Measurements from ENCODE around the gene DYRK1B. TPM values are rescaled to one million over a fixed set of nuclear protein-coding genes. Genes with fewer than 3 reads are reported as not detected.

The DYRK1B gene
- total RNA-seq, 2 experiments from 2014 or later = 5.4 to 7.0 TPM

GRCh38 chr19:39828654-39829032, 5.3 kb downstream of the DYRK1B start:
- no peaks in the 10 kb centered on the region for H3K9me3 Mint-ChIP-seq
- TF ChIP-seq, protein P1, sequence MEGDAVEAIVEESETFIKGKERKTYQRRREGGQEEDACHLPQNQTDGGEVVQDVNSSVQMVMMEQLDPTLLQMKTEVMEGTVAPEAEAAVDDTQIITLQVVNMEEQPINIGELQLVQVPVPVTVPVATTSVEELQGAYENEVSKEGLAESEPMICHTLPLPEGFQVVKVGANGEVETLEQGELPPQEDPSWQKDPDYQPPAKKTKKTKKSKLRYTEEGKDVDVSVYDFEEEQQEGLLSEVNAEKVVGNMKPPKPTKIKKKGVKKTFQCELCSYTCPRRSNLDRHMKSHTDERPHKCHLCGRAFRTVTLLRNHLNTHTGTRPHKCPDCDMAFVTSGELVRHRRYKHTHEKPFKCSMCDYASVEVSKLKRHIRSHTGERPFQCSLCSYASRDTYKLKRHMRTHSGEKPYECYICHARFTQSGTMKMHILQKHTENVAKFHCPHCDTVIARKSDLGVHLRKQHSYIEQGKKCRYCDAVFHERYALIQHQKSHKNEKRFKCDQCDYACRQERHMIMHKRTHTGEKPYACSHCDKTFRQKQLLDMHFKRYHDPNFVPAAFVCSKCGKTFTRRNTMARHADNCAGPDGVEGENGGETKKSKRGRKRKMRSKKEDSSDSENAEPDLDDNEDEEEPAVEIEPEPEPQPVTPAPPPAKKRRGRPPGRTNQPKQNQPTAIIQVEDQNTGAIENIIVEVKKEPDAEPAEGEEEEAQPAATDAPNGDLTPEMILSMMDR (IDR thresholded peaks at IDR 0.05) = no peak
- H3K4me3 Mint-ChIP-seq = peak overlapping the region; percentile 25
- intact Hi-C loops (cut with micrococcal nuclease) = no loop called here
- POLR2A ChIA-PET = interaction anchor here (0.6 to 1.0 kb wide), 2 partner anchors 59 to 240 kb away, joined by 3 read pairs; no protein-coding TSS in a partner anchor
- H3K36me3 Mint-ChIP-seq (ENCODE audit: low read depth) = peaks cover 48% of the 10 kb centered on the region
- peaks cover 22% of the 10 kb centered on the region for H3K4me1 Mint-ChIP-seq (ENCODE audit: low read depth)
- H3K27me3 Mint-ChIP-seq = no peaks in the 10 kb centered on the region
- ATAC-seq (no peak), DNase-seq (no peak)
- CTCF ChIA-PET = interaction anchor here (4.7 kb wide), 1 partner anchor 15 kb away, joined by 30 read pairs; no protein-coding TSS in a partner anchor
- peak overlapping the region; percentile 78 for H3K27ac Mint-ChIP-seq

- Mint-ChIP-seq H3K4me1 (ENCODE audit: low read depth) (peaks cover 22% of the 10 kb centered on the region), H3K36me3 (ENCODE audit: low read depth) (peaks cover 48% of the 10 kb centered on the region), H3K27ac (peak overlapping the region; percentile 78), H3K27me3 (no peaks in the 10 kb centered on the region), H3K4me3 (peak overlapping the region; percentile 25), H3K9me3 (no peaks in the 10 kb centered on the region)
- ATAC-seq = no peak
- DNase-seq = no peak
- CTCF ChIA-PET = interaction anchor here (4.7 kb wide), 1 partner anchor 15 kb away, joined by 30 read pairs; no protein-coding TSS in a partner anchor
- intact Hi-C loops (cut with micrococcal nuclease) = no loop called here
- POLR2A ChIA-PET = interaction anchor here (0.6 to 1.0 kb wide), 2 partner anchors 59 to 240 kb away, joined by 3 read pairs; no protein-coding TSS in a partner anchor
- TF ChIP-seq, protein P1 (IDR thresholded peaks at IDR 0.05) = no peak
Observed at GRCh38 chr19:39828015-39828653, 5.8 kb downstream of the DYRK1B start.

- no peak overlapping the region for H3K4me3 Mint-ChIP-seq
- no peak for DNase-seq
- TF ChIP-seq, protein P1 (IDR thresholded peaks at IDR 0.05) = no peak
- intact Hi-C loops (cut with micrococcal nuclease) = no loop called here
- peaks cover 14% of the 10 kb centered on the region for H3K4me1 Mint-ChIP-seq (ENCODE audit: low read depth)
- no peaks in the 10 kb centered on the region for H3K9me3 Mint-ChIP-seq
- no peaks in the 10 kb centered on the region for H3K27me3 Mint-ChIP-seq
- no peak overlapping the region for H3K27ac Mint-ChIP-seq
- CTCF ChIA-PET = interaction anchor here (4.7 kb wide), 1 partner anchor 16 kb away, joined by 30 read pairs; no protein-coding TSS in a partner anchor
- peaks cover 40% of the 10 kb centered on the region for H3K36me3 Mint-ChIP-seq (ENCODE audit: low read depth)
- no peak for ATAC-seq
- POLR2A ChIA-PET = no interaction called here
Observed at GRCh38 chr19:39827216-39827615, 6.7 kb downstream of the DYRK1B start.

DNA sequence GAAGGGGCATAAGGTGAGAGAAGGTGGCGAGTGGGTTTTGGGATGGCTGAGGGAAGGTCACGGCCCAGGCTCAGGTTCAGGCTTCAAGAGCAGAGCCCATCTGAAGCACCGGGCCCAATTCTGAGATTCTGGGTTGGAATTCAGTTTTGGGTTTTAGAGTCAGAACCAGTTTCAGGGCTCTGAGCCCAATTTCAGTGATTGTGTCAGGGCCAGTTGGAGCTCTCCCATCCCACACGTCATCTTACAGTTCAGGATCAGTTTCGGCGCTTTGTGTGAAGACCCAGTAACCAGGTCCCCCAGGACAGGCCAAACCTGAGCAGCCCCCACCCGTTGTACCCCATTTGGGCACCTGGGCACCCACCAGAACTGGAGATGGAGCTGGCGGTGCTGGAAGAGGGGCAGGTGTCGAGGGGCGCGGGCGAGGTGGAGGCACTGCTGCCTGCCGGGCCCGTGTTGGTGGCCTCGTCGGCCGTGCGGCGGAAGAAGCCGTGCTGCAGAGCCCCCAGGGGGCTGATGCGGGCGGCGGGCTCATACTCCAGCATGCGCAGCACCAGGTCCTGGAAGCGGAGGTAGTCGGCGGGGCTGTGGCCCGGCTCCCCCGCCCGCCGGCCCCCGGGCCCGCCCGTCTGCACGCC, 7.5 kb downstream of the DYRK1B start:
- intact Hi-C loops (cut with micrococcal nuclease) = no loop called here
- ChIA-PET CTCF (interaction anchor here (4.7 kb wide), 1 partner anchor 17 kb away, joined by 30 read pairs; no protein-coding TSS in a partner anchor), POLR2A (no interaction called here)
- H3K4me1 Mint-ChIP-seq (ENCODE audit: low read depth) = peaks cover 9% of the 10 kb centered on the region
- H3K27ac Mint-ChIP-seq = no peak overlapping the region
- H3K9me3 Mint-ChIP-seq = no peaks in the 10 kb centered on the region
- no peak for DNase-seq
- no peak overlapping the region for H3K4me3 Mint-ChIP-seq
- no peak for ATAC-seq
- TF ChIP-seq, protein P1 (IDR thresholded peaks at IDR 0.05) = no peak
- peaks cover 35% of the 10 kb centered on the region for H3K36me3 Mint-ChIP-seq (ENCODE audit: low read depth)
- no peaks in the 10 kb centered on the region for H3K27me3 Mint-ChIP-seq
